Activated CD4-positive, alpha-beta T cell treated with anti-CD3 and anti-CD28 coated beads for 1 hour (primary cell): ENCODE results near the gene HNF4A.

Experiments used
- DNase-seq: peaks from one replicate; pipeline ENCODE4 v3.0.0-alpha.2; 2020

Gene HNF4A

DNA sequence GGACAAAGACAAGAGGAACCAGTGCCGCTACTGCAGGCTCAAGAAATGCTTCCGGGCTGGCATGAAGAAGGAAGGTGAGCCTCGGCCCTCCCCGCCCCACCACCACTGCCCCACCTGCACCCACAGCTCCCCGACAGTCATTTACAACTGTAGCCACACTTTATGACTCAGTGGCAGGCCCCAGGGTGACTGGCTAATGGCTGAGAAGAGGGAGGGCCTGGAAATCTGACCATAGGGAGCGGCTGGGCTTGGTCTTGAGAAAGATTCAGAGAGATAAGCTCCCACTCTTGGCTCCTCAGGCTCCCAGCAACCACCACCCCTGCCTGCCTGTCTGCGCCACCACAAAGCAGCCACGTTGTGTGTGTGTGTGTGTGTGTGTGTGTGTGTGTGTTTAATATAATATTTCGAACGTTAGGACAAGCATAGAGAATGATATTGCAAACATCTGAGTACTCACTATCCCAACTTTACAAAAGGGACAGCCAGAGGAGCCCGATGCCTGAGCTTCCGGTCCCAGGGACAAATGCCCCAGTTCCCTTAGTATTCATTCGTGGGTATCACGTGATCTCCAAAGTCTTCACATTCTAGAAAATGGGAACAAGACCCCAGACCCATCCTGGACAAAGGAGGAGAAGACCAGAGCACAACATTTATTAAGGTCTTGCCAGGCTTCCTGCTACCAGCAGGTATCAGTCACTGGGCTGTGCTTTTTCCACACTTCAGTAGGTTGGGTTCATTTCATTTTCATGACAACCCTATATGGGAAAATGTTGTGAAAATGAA, 52.1 kb downstream of the HNF4A start:
- no peak for DNase-seq

DNA sequence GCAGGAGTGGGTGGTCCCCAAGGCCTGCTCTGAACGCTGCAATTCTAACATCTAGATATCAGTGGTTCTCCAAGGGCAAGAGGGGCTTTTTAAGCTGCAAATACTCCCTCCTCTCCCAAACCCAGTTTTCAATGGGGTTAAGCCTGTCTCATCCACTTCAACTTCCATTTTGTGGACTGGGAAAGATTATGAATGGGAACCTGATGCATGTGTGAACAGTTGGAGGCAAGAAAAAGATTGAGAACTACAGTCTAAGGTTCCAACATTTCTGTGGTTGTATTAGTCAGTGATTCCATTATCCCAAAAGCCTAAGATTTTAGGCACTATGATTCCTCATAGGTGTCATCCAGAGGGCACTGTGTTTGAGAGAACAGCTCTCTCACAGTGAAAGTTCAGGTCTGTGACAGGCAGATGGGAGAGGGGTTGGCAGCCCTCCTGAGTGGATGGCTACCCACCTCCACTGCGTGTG, 53.7 kb downstream of the HNF4A start:
- no peak for DNase-seq

DNA sequence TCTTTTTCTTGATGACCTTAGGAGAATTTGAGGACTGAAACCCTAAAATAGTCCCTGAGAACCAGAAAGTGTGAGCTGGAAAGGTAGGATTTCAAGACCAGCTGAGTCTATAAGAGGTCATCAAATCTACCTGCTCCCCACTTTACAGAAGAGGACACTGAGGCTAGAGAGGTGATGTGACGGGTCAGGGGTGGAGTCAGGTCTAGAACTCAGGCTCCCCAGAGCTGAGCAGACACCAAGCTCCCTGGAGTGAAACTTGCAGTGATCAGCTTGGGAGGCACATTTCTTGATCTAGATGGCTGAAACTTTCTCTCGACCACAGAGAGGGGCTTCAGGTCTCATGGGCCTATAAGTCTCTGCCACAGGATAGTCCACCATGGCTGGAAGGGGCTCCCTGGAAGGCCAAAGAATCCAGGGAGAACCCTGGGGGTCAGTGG, 55.1 kb downstream of the HNF4A start:
- DNase-seq, result no peak

DNA sequence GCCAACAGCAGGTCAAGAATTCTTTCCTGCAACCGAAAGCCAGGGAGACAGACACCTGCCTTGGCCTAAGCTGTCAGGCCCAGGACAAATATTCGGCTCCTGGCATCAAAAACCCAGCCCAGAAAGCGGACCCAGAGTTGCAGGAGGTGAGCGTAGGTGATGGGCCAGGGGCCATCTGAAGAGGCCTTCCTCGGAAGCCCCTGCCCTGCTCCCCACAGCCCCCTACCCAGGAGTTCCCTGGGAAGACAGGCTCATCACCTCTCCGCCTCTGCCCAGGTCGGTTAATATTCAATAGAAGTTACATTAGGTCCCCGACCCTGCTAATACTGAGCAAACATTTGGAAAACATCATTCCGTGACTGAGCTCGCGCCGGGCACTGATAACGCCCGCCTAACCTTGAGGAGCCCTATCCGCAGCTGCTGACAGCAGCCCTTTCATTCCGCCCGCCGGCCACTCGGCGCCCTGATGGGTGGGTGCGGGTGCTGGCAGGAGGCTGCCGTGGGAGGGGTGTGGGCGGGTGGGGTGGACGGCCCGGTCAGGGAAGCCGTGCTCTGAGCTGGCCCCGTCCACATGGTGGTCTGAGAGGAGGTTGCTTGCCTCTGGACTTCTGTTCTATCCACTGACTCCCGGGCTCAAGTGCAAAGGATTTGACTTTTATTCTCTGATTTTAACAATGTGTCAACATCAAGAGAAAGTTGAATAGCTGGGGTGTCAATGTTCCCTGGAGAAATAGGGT, 55.7 kb downstream of the HNF4A start:
- no peak for DNase-seq

DNA sequence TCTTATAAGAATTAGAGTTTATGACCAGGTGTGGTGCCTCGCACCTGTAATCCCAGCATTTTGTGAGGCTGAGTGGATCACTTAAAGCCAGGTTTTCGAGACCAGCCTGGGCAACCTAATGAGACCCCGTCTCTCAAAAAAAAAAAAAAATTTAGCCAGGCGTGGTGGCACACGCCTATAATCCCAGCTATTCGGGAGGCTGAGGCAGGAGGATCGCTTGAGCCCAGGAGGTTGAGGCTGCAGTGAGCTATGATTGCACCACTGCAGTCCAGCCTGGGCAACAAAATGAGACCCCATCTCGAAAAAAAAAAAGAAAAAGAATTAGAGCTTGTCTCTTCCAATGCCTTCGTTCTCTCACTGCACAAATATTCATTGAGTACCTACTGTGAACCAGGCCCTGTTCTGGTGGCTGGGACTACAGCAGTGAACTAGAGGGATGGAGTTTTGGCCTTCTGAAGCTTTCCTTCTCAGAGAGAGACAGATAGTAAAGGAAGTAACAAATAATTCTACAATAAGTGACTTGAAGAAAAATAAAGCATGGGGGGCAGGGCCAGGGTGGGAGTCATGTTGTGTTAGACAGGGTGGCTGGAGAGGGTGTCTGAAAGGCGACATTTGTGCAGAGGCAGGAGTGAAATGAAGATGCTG, 56.4 kb downstream of the HNF4A start:
- DNase-seq, result no peak

DNA sequence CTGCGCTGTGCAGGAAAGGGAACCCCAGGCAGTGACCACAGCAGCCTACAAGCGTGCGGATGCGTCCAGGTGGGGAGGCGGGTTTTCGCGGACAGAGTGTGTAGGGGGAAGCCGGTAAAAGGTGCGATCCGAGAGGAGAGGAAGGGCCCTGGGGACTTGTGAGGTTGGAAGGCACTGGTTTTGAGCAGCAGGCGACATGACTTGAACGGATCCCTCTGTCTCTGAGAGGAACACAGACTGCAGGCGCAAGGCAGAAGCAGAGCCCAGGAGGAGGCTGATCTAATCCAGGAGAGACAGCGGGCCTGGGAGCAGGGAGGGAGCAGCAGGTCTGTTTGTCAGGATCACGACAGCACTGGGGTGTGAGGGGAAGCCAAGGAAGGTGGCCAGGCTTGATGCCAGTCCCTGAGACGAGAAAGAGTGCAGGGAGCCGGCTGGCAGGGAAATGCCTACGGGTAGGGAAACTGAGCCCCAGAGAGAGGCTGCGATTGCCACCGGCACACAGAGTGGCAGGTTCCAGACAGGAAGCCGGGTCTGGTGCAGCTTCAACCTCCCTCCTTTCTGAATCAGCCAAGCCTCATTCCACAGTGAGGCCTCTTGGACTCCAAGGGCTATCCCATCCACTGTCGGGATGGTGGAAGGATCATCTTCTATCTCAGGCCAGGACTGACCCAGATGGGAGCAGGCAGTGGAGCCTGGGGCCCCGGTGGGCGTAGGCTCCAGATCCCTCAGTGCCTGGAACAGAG, 57.1 kb downstream of the HNF4A start:
- DNase-seq, result no peak

DNA sequence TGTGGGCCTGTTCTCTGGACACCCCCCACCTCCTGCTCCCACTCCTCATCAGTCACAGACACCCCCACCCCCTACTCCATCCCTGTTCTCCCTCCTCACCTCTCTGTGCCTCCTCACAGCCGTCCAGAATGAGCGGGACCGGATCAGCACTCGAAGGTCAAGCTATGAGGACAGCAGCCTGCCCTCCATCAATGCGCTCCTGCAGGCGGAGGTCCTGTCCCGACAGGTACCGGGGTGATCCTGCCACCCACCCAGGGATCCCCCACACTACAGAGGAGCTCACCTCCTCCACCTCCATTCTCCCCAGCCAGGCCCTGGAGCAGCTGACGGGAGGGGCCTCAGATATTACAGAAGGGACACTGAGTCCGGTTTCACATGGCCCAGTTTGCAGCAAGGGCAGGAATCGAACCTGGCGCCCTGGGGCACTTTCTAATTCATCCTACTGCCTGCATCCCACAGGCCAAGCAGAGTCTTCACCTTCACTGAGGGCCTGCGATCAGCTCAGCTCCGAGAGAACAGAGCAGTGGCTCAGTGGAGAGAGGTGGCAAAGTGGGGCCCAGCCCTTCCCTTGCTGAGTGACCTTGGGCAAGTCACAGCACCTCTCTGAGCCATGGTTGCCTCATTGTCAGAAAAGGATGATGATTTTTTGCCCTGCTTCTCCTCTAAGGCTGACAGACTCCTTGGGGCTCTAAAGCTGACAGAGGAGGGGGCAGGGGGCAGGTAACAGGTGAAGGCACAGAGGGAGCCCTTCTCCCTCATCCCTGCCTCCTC, 58.3 kb downstream of the HNF4A start:
- no peak for DNase-seq

DNA sequence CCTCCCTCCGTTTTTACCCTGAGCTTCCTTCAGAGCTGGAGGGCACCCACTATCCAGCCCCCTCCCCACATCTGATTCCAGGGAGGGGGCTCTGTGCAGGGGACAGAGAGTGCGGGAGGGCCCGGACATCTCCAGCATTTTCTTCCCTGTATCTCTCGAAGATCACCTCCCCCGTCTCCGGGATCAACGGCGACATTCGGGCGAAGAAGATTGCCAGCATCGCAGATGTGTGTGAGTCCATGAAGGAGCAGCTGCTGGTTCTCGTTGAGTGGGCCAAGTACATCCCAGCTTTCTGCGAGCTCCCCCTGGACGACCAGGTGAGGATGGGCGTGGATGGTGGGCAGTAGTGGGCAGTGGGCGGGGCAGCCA, 58.8 kb downstream of the HNF4A start:
- no peak for DNase-seq

DNA sequence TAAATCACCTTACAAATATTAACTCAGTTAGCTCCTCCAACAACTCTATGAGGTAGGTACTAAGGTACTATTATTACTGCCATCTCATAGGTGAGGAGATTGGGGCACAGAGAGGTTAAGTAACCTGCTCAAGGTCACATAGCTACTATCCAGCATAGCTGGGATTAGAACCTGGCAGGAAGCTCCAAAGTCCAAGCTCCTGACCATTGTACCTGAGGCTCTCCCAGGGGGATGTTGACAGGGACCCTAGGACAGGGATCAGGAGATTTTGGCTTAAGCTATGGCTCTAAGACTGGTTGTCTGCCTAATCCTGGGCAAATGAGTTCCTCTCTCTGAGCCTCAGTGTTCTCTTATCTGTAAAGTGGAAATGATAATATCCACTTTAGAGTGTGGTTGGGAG, 59.3 kb downstream of the HNF4A start:
- DNase-seq, result no peak

DNA sequence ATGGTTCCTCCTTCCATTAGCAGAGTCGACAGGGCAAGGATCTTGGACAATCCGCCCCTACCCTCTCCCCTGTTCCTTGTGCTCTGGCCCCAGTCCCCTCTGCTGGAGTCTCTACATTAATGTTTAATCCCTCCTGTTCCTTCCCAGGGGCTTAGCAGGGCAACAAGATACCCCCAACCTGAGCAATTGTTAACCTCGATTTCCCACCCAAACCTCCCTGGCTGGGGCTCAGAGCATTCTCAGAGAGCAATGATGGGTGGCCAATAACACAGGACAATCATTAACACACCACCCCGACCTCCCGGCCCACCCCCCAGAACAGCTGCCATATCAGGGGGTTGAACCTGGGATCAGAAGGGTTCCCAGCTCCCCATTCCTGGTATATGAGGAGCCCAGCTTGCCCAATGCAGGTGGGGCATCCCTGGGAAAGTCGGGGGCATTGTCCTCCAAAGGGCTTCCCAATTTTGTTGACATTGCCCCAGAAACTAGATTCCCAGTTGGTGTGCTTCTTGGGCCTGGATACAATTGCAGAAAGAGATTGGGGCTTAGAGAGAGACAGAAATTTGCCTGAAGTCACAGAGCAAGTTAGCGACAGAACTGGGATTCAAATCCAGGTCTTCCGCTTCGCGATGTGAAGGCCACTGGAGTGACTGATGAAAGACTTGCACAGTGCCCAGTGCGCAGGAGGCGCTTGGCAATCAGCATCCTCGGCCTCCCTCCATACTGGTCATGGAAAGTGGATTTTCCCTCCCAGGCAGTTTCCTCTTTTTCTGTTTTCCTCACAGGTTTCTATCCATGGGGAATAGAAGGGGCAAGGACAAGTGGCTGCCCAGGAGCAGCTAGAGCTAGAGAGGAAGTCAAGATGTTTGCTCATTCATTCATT, 60.6 kb downstream of the HNF4A start:
- no peak for DNase-seq

DNA sequence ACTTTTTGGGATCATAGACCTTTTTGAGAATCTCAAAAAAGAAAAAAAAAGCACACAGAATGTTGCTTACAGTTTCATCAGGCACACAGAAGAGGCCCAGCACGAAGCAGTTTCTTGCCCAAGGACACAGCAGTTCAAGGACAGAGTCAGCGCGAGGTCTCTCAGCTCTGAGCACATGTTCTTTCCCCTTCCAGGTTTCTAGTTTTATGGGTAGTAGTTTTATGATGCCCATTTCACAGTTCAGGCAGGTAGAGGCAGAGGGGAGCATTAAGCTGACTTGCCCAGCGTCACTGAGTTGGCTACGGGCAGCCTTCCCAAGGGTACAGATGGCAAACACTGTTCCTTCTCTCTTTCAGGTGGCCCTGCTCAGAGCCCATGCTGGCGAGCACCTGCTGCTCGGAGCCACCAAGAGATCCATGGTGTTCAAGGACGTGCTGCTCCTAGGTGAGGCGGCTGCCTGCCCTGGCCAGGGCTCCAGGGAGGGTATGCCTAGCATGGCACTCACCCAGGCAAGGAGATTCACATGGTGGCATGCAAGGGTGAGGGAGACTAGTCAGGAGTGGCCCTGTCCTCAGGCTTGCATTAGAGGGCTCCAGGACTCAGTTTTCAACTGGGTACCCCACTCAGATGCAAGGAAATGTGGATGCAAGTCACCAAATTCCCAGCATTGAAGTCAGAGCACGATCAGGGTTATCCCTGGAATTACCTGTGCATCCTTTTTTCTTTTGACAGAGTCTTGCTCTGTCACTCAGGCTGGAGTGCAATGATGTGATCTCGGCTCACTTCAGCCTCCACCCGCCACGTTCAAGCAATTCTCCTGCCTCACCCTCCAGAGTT, 62.8 kb downstream of the HNF4A start:
- no peak for DNase-seq

DNA sequence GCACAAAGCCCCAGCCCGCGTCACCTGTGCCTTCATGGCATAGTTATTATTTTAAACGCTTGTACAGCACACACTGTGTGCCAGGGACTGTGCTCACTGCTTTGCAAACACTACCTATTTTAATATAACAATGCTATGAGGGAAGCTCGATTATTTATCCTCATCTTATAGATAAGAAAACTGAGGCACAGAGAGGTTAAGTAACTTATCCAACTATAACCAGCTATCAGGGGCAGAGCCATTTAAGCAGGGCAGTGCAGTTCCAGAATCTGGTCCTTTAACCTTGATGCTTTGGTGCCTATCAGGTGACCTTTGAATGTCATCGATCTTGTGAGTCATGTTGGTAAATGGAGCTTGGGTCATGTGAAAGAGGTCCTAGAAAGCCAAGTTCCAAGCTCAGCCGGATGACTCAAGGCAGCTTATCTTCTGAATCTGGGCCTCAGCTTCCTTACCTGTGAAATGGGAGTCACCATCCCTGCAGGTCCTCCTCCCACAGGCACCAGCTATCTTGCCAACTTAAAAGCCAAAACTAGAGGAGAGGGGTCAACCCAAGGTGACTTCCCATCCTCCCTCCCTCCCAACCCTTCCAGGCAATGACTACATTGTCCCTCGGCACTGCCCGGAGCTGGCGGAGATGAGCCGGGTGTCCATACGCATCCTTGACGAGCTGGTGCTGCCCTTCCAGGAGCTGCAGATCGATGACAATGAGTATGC, 63.8 kb downstream of the HNF4A start:
- no peak for DNase-seq

DNA sequence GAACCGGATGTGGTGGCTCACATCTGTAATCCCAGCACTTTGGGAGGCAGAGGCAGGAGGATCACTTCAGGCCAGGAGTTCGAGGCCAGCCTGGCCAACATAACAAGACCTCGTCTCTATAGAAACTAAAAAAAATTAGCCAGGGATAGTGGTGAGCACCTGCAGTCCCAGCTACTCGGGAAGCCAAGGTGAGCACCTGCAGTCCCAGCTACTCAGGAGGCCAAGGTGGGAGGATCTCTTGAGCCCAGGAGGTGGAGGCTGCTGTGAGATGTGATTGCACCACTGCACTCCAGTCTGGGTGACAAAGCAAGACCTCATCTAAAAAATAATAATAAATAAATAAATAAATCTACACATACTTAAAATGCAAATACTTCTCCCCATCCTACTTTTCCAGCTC, 65.0 kb downstream of the HNF4A start:
- no peak for DNase-seq

DNA sequence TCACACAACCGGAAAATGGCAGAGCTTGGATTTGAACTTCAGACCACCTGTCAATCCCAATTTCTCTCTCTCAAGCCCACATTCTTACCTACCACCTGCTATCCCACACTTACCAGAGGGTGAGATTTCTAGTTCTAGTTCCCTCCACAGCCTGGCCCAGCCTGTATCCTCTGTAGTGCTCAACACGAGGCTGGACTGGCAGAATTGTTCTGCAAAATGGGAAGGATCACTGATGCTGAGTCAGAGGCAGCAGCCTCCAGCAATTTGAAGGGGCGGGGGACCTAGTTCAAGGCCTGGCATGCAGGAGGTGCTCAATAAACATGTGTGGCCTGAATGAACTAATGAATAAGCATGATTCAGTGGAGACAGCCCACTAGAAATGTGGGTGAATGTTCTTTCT, 66.6 kb downstream of the HNF4A start:
- DNase-seq, result no peak

DNA sequence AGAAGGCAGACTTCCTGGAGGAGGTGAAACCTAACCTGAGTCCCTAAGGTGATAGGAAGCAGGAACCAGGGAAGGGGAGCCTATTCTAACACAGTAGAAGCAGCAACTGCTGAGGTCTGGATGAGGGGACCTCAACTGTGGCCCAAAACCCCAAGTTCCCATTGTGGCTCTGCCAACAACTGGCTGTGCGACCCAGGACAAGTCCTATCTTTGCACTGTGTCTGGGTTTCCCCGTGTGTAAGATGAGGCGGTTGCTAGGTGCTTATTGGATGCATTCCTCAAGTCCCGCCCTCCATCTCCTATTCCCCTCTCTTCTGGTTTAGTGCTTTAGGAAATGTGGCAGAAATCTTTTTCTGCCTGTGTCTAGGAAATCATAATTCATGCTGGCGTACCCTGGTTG, 68.0 kb downstream of the HNF4A start:
- no peak for DNase-seq

DNA sequence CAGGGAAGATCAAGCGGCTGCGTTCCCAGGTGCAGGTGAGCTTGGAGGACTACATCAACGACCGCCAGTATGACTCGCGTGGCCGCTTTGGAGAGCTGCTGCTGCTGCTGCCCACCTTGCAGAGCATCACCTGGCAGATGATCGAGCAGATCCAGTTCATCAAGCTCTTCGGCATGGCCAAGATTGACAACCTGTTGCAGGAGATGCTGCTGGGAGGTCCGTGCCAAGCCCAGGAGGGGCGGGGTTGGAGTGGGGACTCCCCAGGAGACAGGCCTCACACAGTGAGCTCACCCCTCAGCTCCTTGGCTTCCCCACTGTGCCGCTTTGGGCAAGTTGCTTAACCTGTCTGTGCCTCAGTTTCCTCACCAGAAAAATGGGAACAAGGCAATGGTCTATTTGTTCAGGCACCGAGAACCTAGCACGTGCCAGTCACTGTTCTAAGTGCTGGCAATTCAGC, 68.6 kb downstream of the HNF4A start:
- DNase-seq, result no peak

DNA sequence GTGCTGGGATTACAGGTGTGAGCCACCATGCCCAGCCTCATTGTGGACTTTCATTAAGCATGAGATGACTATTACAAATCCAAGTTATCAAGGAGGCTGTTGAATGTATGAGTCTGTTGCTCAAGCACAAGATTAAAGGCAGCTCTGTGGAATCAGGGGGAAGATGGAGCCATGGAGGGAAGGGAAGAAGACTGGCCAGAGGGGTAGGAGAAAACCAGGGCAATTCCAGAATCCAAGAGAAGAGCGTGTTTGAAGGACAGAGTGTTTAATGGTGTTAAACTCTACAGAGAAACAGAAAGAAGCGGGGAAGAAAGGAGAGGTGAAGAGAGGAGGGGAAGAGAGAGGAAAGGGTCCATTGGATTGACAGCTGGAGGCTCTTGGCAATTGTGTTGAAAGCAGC, 70.4 kb downstream of the HNF4A start:
- no peak for DNase-seq

DNA sequence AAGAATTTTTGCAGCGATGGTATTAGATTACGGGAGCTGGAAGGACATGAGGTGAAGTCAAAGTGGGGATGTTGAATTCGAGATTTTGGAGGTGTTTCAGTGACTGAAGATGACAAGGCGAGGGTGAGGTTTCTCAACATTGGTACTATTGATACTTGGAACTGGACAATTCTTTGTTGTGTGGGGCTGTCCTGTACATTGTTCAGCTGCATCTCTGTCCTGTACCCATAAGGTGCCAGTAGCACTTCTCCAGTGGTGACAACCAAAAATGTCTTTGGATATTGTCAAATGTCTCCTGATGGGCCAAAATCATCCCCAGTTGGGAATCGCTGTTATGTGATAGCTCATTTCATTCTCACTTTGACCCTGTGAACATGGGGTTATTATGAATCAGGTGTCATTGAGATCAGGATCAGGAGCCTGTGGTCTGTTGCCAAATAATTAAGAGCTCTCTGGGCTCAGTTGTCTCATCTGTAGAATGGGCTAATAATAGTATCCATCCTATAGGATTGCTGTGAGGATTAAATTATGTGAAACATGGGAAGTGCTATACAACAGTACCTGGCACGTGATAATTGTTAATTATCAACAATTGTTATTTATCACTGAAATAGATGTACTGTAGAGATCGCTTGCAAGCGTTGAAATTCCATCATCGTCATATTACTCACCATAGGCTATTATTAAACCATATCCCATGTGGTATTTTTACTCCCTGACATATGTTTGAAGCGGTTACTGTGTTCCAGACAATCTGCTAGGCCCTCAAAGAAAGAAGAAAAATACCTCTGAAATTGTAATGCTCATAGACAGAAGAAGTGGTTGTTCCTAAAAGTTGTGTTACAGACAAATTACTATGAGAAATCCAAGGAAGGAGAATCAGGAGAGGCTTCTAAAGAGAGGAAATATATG, 71.6 kb downstream of the HNF4A start:
- DNase-seq, result no peak

DNA sequence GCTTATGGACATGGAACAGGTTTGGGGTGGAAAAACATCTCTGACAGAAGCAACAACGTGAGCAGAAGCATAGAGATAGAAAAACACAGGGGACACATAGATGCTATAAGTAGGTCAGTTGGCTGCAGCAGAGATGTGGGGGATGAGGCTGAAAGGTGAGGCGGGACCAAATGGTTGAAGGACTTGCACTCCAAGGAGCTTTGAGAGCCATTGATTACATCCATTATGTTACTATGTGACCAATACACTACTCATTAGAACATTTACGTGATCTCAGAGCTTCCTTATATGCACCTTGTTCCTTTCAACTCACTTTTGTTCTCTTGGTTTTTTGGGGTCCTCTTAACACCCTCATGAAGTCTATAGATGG, 72.3 kb downstream of the HNF4A start:
- DNase-seq, result no peak
